ENCODE measurements around the gene BNIP3. TPM values are rescaled to one million over a fixed set of nuclear protein-coding genes. Genes with fewer than 3 reads are reported as not detected.

Gene BNIP3
- total RNA-seq, 1 experiment from 2014 or later = 113 TPM

GRCh38 chr10:131946321-131946751 is 35.4 kb downstream of the BNIP3 start:
- Mint-ChIP-seq H3K4me1 (no peaks in the 10 kb centered on the region), H3K27ac (no peak overlapping the region; the same call in 1 of the 2 replicates), H3K36me3 (peaks cover 75% of the 10 kb centered on the region), H3K27me3 (ENCODE audit: low read depth) (no peaks in the 10 kb centered on the region), H3K4me3 (no peak overlapping the region), H3K9me3 (0 out of 2 replicates have a peak, but pooled peaks cover 3% of the 10 kb centered on the region)
- no peak for TF ChIP-seq SP1 (CRISPR knock-in tag; conservative IDR thresholded peaks at IDR 0.05)
- no peak for TF ChIP-seq SOX15 (CRISPR knock-in tag; IDR thresholded peaks at IDR 0.05)
- TF ChIP-seq ZNF232 (CRISPR knock-in tag; IDR thresholded peaks at IDR 0.05) = no peak
- no peak for TF ChIP-seq HMGA2 (CRISPR knock-in tag; IDR thresholded peaks at IDR 0.05)
- no peak for TF ChIP-seq KAT7 (CRISPR knock-in tag; IDR thresholded peaks at IDR 0.05; ENCODE audit: borderline replicate concordance)
- no peak for TF ChIP-seq JUN (CRISPR knock-in tag; IDR thresholded peaks at IDR 0.05)
- no peak for TF ChIP-seq ZNF671 (CRISPR knock-in tag; IDR thresholded peaks at IDR 0.05)
- no peak for TF ChIP-seq PRDM15 (CRISPR knock-in tag; IDR thresholded peaks at IDR 0.05)
- no peak for TF ChIP-seq TCF7 (CRISPR knock-in tag; IDR thresholded peaks at IDR 0.05; ENCODE audit: low read depth)
- TF ChIP-seq, protein P1, sequence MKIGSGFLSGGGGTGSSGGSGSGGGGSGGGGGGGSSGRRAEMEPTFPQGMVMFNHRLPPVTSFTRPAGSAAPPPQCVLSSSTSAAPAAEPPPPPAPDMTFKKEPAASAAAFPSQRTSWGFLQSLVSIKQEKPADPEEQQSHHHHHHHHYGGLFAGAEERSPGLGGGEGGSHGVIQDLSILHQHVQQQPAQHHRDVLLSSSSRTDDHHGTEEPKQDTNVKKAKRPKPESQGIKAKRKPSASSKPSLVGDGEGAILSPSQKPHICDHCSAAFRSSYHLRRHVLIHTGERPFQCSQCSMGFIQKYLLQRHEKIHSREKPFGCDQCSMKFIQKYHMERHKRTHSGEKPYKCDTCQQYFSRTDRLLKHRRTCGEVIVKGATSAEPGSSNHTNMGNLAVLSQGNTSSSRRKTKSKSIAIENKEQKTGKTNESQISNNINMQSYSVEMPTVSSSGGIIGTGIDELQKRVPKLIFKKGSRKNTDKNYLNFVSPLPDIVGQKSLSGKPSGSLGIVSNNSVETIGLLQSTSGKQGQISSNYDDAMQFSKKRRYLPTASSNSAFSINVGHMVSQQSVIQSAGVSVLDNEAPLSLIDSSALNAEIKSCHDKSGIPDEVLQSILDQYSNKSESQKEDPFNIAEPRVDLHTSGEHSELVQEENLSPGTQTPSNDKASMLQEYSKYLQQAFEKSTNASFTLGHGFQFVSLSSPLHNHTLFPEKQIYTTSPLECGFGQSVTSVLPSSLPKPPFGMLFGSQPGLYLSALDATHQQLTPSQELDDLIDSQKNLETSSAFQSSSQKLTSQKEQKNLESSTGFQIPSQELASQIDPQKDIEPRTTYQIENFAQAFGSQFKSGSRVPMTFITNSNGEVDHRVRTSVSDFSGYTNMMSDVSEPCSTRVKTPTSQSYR (CRISPR knock-in tag; IDR thresholded peaks at IDR 0.05) = no peak
- TF ChIP-seq, protein P2, sequence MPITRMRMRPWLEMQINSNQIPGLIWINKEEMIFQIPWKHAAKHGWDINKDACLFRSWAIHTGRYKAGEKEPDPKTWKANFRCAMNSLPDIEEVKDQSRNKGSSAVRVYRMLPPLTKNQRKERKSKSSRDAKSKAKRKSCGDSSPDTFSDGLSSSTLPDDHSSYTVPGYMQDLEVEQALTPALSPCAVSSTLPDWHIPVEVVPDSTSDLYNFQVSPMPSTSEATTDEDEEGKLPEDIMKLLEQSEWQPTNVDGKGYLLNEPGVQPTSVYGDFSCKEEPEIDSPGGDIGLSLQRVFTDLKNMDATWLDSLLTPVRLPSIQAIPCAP (CRISPR knock-in tag; IDR thresholded peaks at IDR 0.05) = no peak
- TF ChIP-seq NR2C2 (CRISPR knock-in tag; IDR thresholded peaks at IDR 0.05) = no peak
- no peak for TF ChIP-seq ZSCAN18 (CRISPR knock-in tag; IDR thresholded peaks at IDR 0.05)
- no peak for TF ChIP-seq TEAD4 (CRISPR knock-in tag; IDR thresholded peaks at IDR 0.05)
- no peak for TF ChIP-seq OVOL2 (CRISPR knock-in tag; IDR thresholded peaks at IDR 0.05; ENCODE audit: borderline replicate concordance)
- TF ChIP-seq EMX1 (CRISPR knock-in tag; IDR thresholded peaks at IDR 0.05) = no peak
- no peak for TF ChIP-seq ZBTB43 (CRISPR knock-in tag; IDR thresholded peaks at IDR 0.05)
- no peak for TF ChIP-seq GRHL2 (CRISPR knock-in tag; IDR thresholded peaks at IDR 0.05; ENCODE audit: insufficient replicate concordance, severe bottlenecking)
- no peak for TF ChIP-seq ZNF219 (CRISPR knock-in tag; IDR thresholded peaks at IDR 0.05; ENCODE audit: borderline replicate concordance)
- ChIA-PET CTCF (interaction anchor here (1.1 to 2.1 kb wide), 2 partner anchors 13 to 46 kb away, joined by 3 to 7 read pairs; partner anchors contain the start of gene PPP2R2D), POLR2A (no interaction called here)
- ATAC-seq = no peak
- no peak for DNase-seq (ENCODE audit: low spot score)

Data from WTC11 (cell line).